Sigmoid colon (tissue), 7 donors: Measurements from ENCODE around the gene LEFTY2. TPM values are rescaled to one million over a fixed set of nuclear protein-coding genes. Genes with fewer than 3 reads are reported as not detected.
"Not testable (repeated sequence)": the region's sequence is repeated elsewhere in the genome, so short reads cannot be mapped to it uniquely, and the experiment has no call there.

Experiments
- DNase-seq: peaks from one replicate; pipeline ENCODE4 v3.0.0-alpha.2; 2019
- H3K27ac ChIP-seq, 4 donors: fragments of 200-600 bp; sonication (generic); one replicate each; pipeline ENCODE4 v1.5.1; 2016 to 2019; ENCODE audit warnings: mild to moderate bottlenecking in 1 of 4
- H3K27me3 ChIP-seq, 3 donors: fragments of 200-600 bp; sonication (generic); one replicate each; pipeline ENCODE4 v1.5.1; 2019; ENCODE audit warnings: mild to moderate bottlenecking in 1 of 3
- H3K36me3 ChIP-seq, 4 donors: fragments of 200-600 bp; sonication (generic); one replicate each; pipeline ENCODE4 v1.5.1; 2016 to 2019
- H3K4me1 ChIP-seq, 4 donors: fragments of 200-600 bp; sonication (generic); one replicate each; pipeline ENCODE4 v1.5.1; 2017 to 2019
- H3K4me3 ChIP-seq, 4 donors: fragments of 200-600 bp; sonication (generic); one replicate each; pipeline ENCODE4 v1.5.1; 2017 to 2019; ENCODE audit warnings: mild to moderate bottlenecking in 2 of 4, moderate library complexity in 1 of 4
- H3K9me3 ChIP-seq, 4 donors: fragments of 200-600 bp in 3 of 4; sonication (generic) in 3 of 4; one replicate each; pipeline versions ENCODE4 v1.5.1 to v1.6.1; 2013 to 2019
- CTCF ChIP-seq, 4 experiments: fragments of 450-650 bp in 3 of 4; fragments of 200-600 bp in 1 of 4; IDR thresholded peaks; one replicate each; pipeline ENCODE4 v1.5.1; 2016 to 2019; ENCODE audit warnings: antibody characterized with exemption in 4 of 4, mild to moderate bottlenecking in 3 of 4, moderate library complexity in 2 of 4
- EP300 ChIP-seq, 4 donors: sonication (generic); formaldehyde crosslinking; IDR thresholded peaks; one replicate each; pipeline ENCODE4 v1.6.1; 2017; ENCODE audit warnings: antibody characterized with exemption in 4 of 4
- POLR2A ChIP-seq, 2 donors: fragments of 450-650 bp; IDR thresholded peaks; one replicate each; pipeline ENCODE4 v1.6.1; 2016; ENCODE audit warnings: antibody characterized with exemption in 2 of 2, mild to moderate bottlenecking in 2 of 2, moderate library complexity in 2 of 2
- POLR2AphosphoS5 ChIP-seq, 4 donors: sonication (generic); formaldehyde crosslinking; IDR thresholded peaks; one replicate each; pipeline ENCODE4 v1.6.1; 2017; ENCODE audit warnings: antibody characterized with exemption in 4 of 4
- WGBS, 2 donors: extraction: QIAGEN DNeasy Blood & Tissue Kit; methylation state at CpG; one replicate each; pipeline ENCODE4 v1.1.7; 2013; 5-methylcytosine and 5-hydroxymethylcytosine counted together
- intact Hi-C: fragments of 100-400 bp; cut with DNase I; formaldehyde crosslinking; loops from one replicate; pipeline ENCODE4 v1.15.1; 2023
- polyA plus RNA-seq, 3 donors: library from polyadenylated mRNA; stranded (reverse); fragments of 200-250 nt; gene quantifications; one replicate each; pipeline ENCODE4 v1.2.3, GENCODE V29; 2013
- total RNA-seq, 4 donors: library from RNA; depleted of rRNA; stranded (reverse); fragments of >200 nt; gene quantifications; one replicate each; pipeline ENCODE4 v1.1.0, GENCODE V29; 2016
- donor health status: healthy with polysubstance abuse.
- donor health status: Bipolar disorder and iron deficiency.
- donor health status: healthy.

LEFTY2 gene
- total and polyA plus RNA-seq, 7 donors, result 0.71 to 15.6 (median 3.0) TPM; not detected in 3

- H3K27me3 ChIP-seq, result no peaks in the 10 kb centered on the region
- peaks cover 0 to 6% (median 0%) of the 10 kb centered on the region in 4 donors for H3K36me3 ChIP-seq
- H3K27ac ChIP-seq, result no peak overlapping the region
- H3K4me1 ChIP-seq, result peaks cover 0 to 7% (median 4%) of the 10 kb centered on the region in 4 donors
- intact Hi-C loops, result no loop called here
- no peak for TF ChIP-seq POLR2AphosphoS5 (IDR thresholded peaks at IDR 0.05)
- no peak for TF ChIP-seq EP300 (IDR thresholded peaks at IDR 0.05)
- no peak for TF ChIP-seq POLR2A (IDR thresholded peaks at IDR 0.05)
- TF ChIP-seq CTCF (IDR thresholded peaks at IDR 0.05), result no peak
- no peaks in the 10 kb centered on the region for H3K9me3 ChIP-seq
- no peak overlapping the region for H3K4me3 ChIP-seq
- DNase-seq, result peak; percentile 58
- 81 to 91% methylated on average over 15 of the region's 15 CpGs for WGBS, 2 donors
Measured at GRCh38 chr1:225972344-225973152, 31.5 kb upstream of the LEFTY2 start.

GRCh38 chr1:225970592-225971157 lies 29.7 kb upstream of the LEFTY2 start:
- H3K9me3 ChIP-seq, H3K4me3 ChIP-seq, DNase-seq, H3K27ac ChIP-seq, intact Hi-C loops, H3K4me1 ChIP-seq, H3K27me3 ChIP-seq, H3K36me3 ChIP-seq: not testable (repeated sequence)
- 79 to 89% methylated on average over 16 of the region's 16 CpGs for WGBS, 2 donors

GRCh38 chr1:225969751-225970150 lies 28.7 kb upstream of the LEFTY2 start:
- intact Hi-C loops, H3K4me1 ChIP-seq, H3K27ac ChIP-seq, H3K36me3 ChIP-seq, H3K27me3 ChIP-seq, H3K4me3 ChIP-seq, H3K9me3 ChIP-seq: not testable (repeated sequence)
- WGBS, 2 donors, result 94 to 95% methylated on average over 28 of the region's 28 CpGs
- DNase-seq, result peak; percentile 17

GRCh38 chr1:225965231-225965630 lies 24.2 kb upstream of the LEFTY2 start:
- H3K4me3 ChIP-seq, result no peak overlapping the region
- H3K27me3 ChIP-seq, result peaks cover 0 to 12% (median 0%) of the 10 kb centered on the region in 3 donors
- intact Hi-C loops, result no loop called here
- peaks cover 0 to 4% (median 0%) of the 10 kb centered on the region in 4 donors for H3K4me1 ChIP-seq
- no peaks in the 10 kb centered on the region for H3K36me3 ChIP-seq
- H3K9me3 ChIP-seq, result no peaks in the 10 kb centered on the region
- no peak for TF ChIP-seq EP300 (IDR thresholded peaks at IDR 0.05)
- no peak for TF ChIP-seq CTCF (IDR thresholded peaks at IDR 0.05)
- TF ChIP-seq POLR2AphosphoS5 (IDR thresholded peaks at IDR 0.05), result no peak
- TF ChIP-seq POLR2A (IDR thresholded peaks at IDR 0.05), result no peak
- peak; percentile 7 for DNase-seq
- WGBS, 2 donors, result 77 to 86% methylated on average over 5 of the region's 5 CpGs
- H3K27ac ChIP-seq, result no peak overlapping the region

- intact Hi-C loops, result no loop called here
- peaks cover 0 to 4% (median 0%) of the 10 kb centered on the region in 4 donors for H3K4me1 ChIP-seq
- no peaks in the 10 kb centered on the region for H3K36me3 ChIP-seq
- no peak overlapping the region for H3K4me3 ChIP-seq
- TF ChIP-seq POLR2AphosphoS5 (IDR thresholded peaks at IDR 0.05) (no peak), EP300 (IDR thresholded peaks at IDR 0.05) (no peak), CTCF (IDR thresholded peaks at IDR 0.05) (no peak), POLR2A (IDR thresholded peaks at IDR 0.05) (no peak)
- H3K27me3 ChIP-seq, result peaks cover 0 to 12% (median 0%) of the 10 kb centered on the region in 3 donors
- WGBS, 2 donors, result 91 to 94% methylated on average over 15 of the region's 15 CpGs
- H3K27ac ChIP-seq, result no peak overlapping the region
- H3K9me3 ChIP-seq, result no peaks in the 10 kb centered on the region
- DNase-seq, result peak; percentile 43
Measured at GRCh38 chr1:225963735-225964530, 22.9 kb upstream of the LEFTY2 start.
